ENCODE measurements around the gene ATP2B3.

ATP2B3 gene

GRCh38 chrX:153517423-153517822 is at the start of gene ATP2B3:
ATP2B3 (plus strand) TSS chrX:153517642; CDS start chrX:153536248, 18,606 bp downstream.
- no peak for DNase-seq (ENCODE audit: low read depth in 2 of 2)

- no peak for DNase-seq (ENCODE audit: low read depth in 2 of 2)
Measured at GRCh38 chrX:153468008-153468580, 49.3 kb upstream of the ATP2B3 start.

GRCh38 chrX:153469811-153470410 is 47.5 kb upstream of the ATP2B3 start:
- peak; percentile 1 to 8 for DNase-seq (ENCODE audit: low read depth in 2 of 2)

GRCh38 chrX:153470411-153471363 is 46.8 kb upstream of the ATP2B3 start, which contains the start of gene HAUS7:
HAUS7 (minus strand) TSS chrX:153470576; CDS start chrX:153470557, 19 bp downstream.
- peak; percentile 75 to 81 for DNase-seq (ENCODE audit: low read depth in 2 of 2)

GRCh38 chrX:153471663-153472280 is 45.7 kb upstream of the ATP2B3 start:
- no peak for DNase-seq (ENCODE audit: low read depth in 2 of 2)

GRCh38 chrX:153473126-153473525 is 44.3 kb upstream of the ATP2B3 start:
- no peak for DNase-seq (ENCODE audit: low read depth in 2 of 2)

- DNase-seq (ENCODE audit: low read depth in 2 of 2): no peak
Measured at GRCh38 chrX:153474266-153474665, 43.2 kb upstream of the ATP2B3 start.

GRCh38 chrX:153474718-153475117 is 42.7 kb upstream of the ATP2B3 start:
- peak in 1 of 2 experiments; percentile 13 for DNase-seq (ENCODE audit: low read depth in 2 of 2)

GRCh38 chrX:153475271-153475670 is 42.2 kb upstream of the ATP2B3 start:
- DNase-seq (ENCODE audit: low read depth in 2 of 2): no peak

GRCh38 chrX:153475751-153476281 is 41.6 kb upstream of the ATP2B3 start:
- DNase-seq (ENCODE audit: low read depth in 2 of 2): no peak

- no peak for DNase-seq (ENCODE audit: low read depth in 2 of 2)
Measured at GRCh38 chrX:153476666-153477363, 40.6 kb upstream of the ATP2B3 start.

GRCh38 chrX:153477364-153477857 is 40.0 kb upstream of the ATP2B3 start:
- DNase-seq (ENCODE audit: low read depth in 2 of 2): no peak

- no peak for DNase-seq (ENCODE audit: low read depth in 2 of 2)
Measured at GRCh38 chrX:153477901-153478300, 39.5 kb upstream of the ATP2B3 start.

- DNase-seq (ENCODE audit: low read depth in 2 of 2): no peak
Measured at GRCh38 chrX:153478746-153479145, 38.7 kb upstream of the ATP2B3 start.

- DNase-seq (ENCODE audit: low read depth in 2 of 2): no peak
Measured at GRCh38 chrX:153481043-153481442, 36.4 kb upstream of the ATP2B3 start.

- no peak for DNase-seq (ENCODE audit: low read depth in 2 of 2)
Measured at GRCh38 chrX:153482376-153483015, 34.9 kb upstream of the ATP2B3 start.

- DNase-seq (ENCODE audit: low read depth in 2 of 2): no peak
Measured at GRCh38 chrX:153485396-153486080, 31.9 kb upstream of the ATP2B3 start.

GRCh38 chrX:153486171-153486570 is 31.3 kb upstream of the ATP2B3 start:
- no peak for DNase-seq (ENCODE audit: low read depth in 2 of 2)

- no peak for DNase-seq (ENCODE audit: low read depth in 2 of 2)
Measured at GRCh38 chrX:153487590-153488071, 29.8 kb upstream of the ATP2B3 start.

All from stimulated activated CD4-positive, alpha-beta T cell treated with anti-CD3 and anti-CD28 coated beads, Interleukin-12 subunit alpha, Interleukin-12 subunit beta, amount 100 ng/mL, for 24 hours (primary cell).